Stomach (tissue), 4 donors: ENCODE results near the gene SLC3A2.

Experiments used
- CTCF ChIP-seq, 7 experiments: fragments of 450-650 bp in 4 of 7; fragments of 200-600 bp in 3 of 7; sonication (generic) in 3 of 7; IDR thresholded peaks; one replicate each; pipeline ENCODE4 v1.5.1; 2016 to 2019; ENCODE audit warnings: antibody characterized with exemption in 7 of 7, control low read depth in 2 of 7, mild to moderate bottlenecking in 1 of 7
- POLR2A ChIP-seq, 4 donors: fragments of 450-650 bp; IDR thresholded peaks; one replicate each; pipeline ENCODE4 v1.6.1; 2016; ENCODE audit warnings: antibody characterized with exemption in 4 of 4, control low read depth in 2 of 4, mild to moderate bottlenecking in 1 of 4, moderate library complexity in 1 of 4
- POLR2AphosphoS5 ChIP-seq, 3 donors: sonication (generic); formaldehyde crosslinking; IDR thresholded peaks; one replicate each; pipeline ENCODE4 v1.6.1; 2016; ENCODE audit warnings: antibody characterized with exemption in 3 of 3

- TF ChIP-seq POLR2AphosphoS5 (IDR thresholded peaks at IDR 0.05) (no peak), CTCF (IDR thresholded peaks at IDR 0.05) (no peak), POLR2A (IDR thresholded peaks at IDR 0.05) (no peak)
Measured at GRCh38 chr11:62911137-62912130, 30.7 kb downstream of the SLC3A2 start.
